Measurements from ENCODE around the gene OCSTAMP. TPM values are rescaled to one million over a fixed set of nuclear protein-coding genes. Genes with fewer than 3 reads are reported as not detected.

OCSTAMP gene
- total and polyA plus RNA-seq, 2 donors (not counting 3 experiments of a cell fraction or from before 2014, with no cell fraction given) = not detected

DNA sequence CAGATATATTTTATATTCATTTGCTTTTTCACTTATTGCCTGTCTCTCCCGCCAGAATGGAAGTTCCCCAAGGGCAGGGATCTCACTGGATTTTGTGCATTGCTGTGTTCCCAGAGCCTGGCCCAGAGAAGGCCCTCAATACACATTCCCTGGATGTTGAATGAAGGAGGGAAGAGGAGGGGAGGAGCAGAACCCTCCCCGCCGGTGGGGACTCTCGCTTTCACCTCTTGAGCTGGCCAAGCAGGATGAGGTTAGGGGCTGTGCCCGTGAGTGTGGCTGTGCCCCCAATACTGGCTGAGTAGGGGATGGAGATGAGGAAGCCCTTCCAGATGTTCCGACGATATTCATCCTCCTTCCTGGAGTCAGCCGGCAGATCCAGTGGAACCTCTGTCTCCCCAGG lies 45.5 kb upstream of the OCSTAMP start:
- CTCF ChIA-PET = interaction anchor here (1.1 kb wide), 1 partner anchor 35 kb away, joined by 3 read pairs; no protein-coding TSS in a partner anchor
- no peaks in the 10 kb centered on the region for H3K9me1 ChIP-seq (replicated peaks; ENCODE audit: control insufficient read depth, extremely low read depth, insufficient read depth, low read length)
- intact Hi-C loops (cut with micrococcal nuclease) (no loop called here), dilution Hi-C loops (cut with MboI; ENCODE audit: extremely low pct_ligation_motif_present, low sequenced_read_pairs) (no loop called here)
- H3K79me2 ChIP-seq (ENCODE audit: control insufficient read depth, insufficient read depth, low read length) = no peaks in the 10 kb centered on the region
- H2AFZ ChIP-seq (ENCODE audit: low read depth, low read length) = no peak overlapping the region
- POLR2A ChIA-PET = no interaction called here
- H3K4me3 ChIP-seq (replicated peaks in 1 of 3; ENCODE audit: insufficient read depth in 1 of 3, low read depth in 1 of 3, low read length in 3 of 3) = no peak overlapping the region
- no peaks in the 10 kb centered on the region for H3K36me3 ChIP-seq (ENCODE audit: control insufficient read depth in 2 of 2, extremely low read depth in 1 of 2, insufficient read depth in 2 of 2, low read length in 2 of 2)
- TF ChIP-seq MYC (IDR thresholded peaks at IDR 0.05; ENCODE audit: low read depth, low read length) (no peak), JUN (IDR thresholded peaks at IDR 0.05; ENCODE audit: borderline replicate concordance, insufficient read depth, insufficient read length, low read depth) (no peak), POLR2AphosphoS5 (IDR thresholded peaks at IDR 0.05; ENCODE audit: insufficient read depth, low read depth, low read length) (no peak), FOS (IDR thresholded peaks at IDR 0.05; ENCODE audit: borderline replicate concordance, insufficient read depth, low read length) (no peak), EZH2 (IDR thresholded peaks at IDR 0.05; ENCODE audit: borderline replicate concordance, low read depth, low read length, severe bottlenecking) (no peak), POLR2A (IDR thresholded peaks at IDR 0.05; ENCODE audit: low read depth, low read length) (no peak), GATA2 (IDR thresholded peaks at IDR 0.05; ENCODE audit: insufficient read depth, insufficient read length, low read depth, low read length) (no peak)
- TF ChIP-seq, protein P1, sequence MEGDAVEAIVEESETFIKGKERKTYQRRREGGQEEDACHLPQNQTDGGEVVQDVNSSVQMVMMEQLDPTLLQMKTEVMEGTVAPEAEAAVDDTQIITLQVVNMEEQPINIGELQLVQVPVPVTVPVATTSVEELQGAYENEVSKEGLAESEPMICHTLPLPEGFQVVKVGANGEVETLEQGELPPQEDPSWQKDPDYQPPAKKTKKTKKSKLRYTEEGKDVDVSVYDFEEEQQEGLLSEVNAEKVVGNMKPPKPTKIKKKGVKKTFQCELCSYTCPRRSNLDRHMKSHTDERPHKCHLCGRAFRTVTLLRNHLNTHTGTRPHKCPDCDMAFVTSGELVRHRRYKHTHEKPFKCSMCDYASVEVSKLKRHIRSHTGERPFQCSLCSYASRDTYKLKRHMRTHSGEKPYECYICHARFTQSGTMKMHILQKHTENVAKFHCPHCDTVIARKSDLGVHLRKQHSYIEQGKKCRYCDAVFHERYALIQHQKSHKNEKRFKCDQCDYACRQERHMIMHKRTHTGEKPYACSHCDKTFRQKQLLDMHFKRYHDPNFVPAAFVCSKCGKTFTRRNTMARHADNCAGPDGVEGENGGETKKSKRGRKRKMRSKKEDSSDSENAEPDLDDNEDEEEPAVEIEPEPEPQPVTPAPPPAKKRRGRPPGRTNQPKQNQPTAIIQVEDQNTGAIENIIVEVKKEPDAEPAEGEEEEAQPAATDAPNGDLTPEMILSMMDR (IDR thresholded peaks at IDR 0.05; ENCODE audit: extremely low read depth in 1 of 2, insufficient read depth in 1 of 2, low read depth in 1 of 2, low read length in 2 of 2) = no peak
- TF ChIP-seq, protein P2, sequence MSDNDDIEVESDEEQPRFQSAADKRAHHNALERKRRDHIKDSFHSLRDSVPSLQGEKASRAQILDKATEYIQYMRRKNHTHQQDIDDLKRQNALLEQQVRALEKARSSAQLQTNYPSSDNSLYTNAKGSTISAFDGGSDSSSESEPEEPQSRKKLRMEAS (IDR thresholded peaks at IDR 0.05; ENCODE audit: insufficient read depth, insufficient read length) = no peak
- H3K27ac ChIP-seq (ENCODE audit: insufficient read depth, low read depth, low read length) = no peak overlapping the region
- no peaks in the 10 kb centered on the region for H3K9me3 ChIP-seq (replicated peaks; ENCODE audit: control insufficient read depth, insufficient read depth, low read length)
- no peak overlapping the region for H3K9ac ChIP-seq (replicated peaks; ENCODE audit: extremely low read depth, insufficient read depth, low read length)
- no peaks in the 10 kb centered on the region for H4K20me1 ChIP-seq (replicated peaks; ENCODE audit: control insufficient read depth, extremely low read depth, insufficient read depth, low read length)
- H3K4me1 ChIP-seq (ENCODE audit: control insufficient read depth, extremely low read depth, insufficient read depth, low read length) = no peaks in the 10 kb centered on the region
- H3K27me3 ChIP-seq (ENCODE audit: control insufficient read depth in 2 of 2, insufficient read depth in 2 of 2, low read length in 2 of 2) = no peaks in the 10 kb centered on the region
- DNase-seq (ENCODE audit: low read depth, low spot score) = no peak
- no TSS peak for BruUV-seq (replicated peaks)
- H3K4me2 ChIP-seq (ENCODE audit: insufficient read depth, low read length) = no peak overlapping the region
- no peak for FAIRE-seq

All from endothelial cell of umbilical vein (primary cell).